ENCODE results near the gene CELSR1.

GRCh38 chr22:46449116-46449691 lies 88.2 kb downstream of the CELSR1 start:
- TF ChIP-seq CTCF (IDR thresholded peaks at IDR 0.05), result no peak
- TF ChIP-seq EZH2 (IDR thresholded peaks at IDR 0.05; ENCODE audit: borderline replicate concordance, insufficient read depth, low read depth, low read length, poor library complexity, severe bottlenecking), result no peak
